ENCODE measurements around the gene SPON1.

Gene SPON1

GRCh38 chr11:14189874-14190273 lies 227.4 kb downstream of the SPON1 start:
- Histone ChIP-seq H3K4me3 (ENCODE audit: low read length) (no peak overlapping the region), H2AFZ (ENCODE audit: low read length) (no peak overlapping the region), H3K79me2 (ENCODE audit: low read length) (no peaks in the 10 kb centered on the region), H3K9me3 (replicated peaks; ENCODE audit: insufficient read depth, low read length) (no peaks in the 10 kb centered on the region), H3F3A (ENCODE audit: insufficient read depth, low read length) (peaks cover 6% of the 10 kb centered on the region), H4K20me1 (ENCODE audit: insufficient read depth, low read length) (no peaks in the 10 kb centered on the region), H3K9ac (ENCODE audit: low read length) (no peak overlapping the region), H3K36me3 (replicated peaks; ENCODE audit: insufficient read depth, low read length) (no peaks in the 10 kb centered on the region), H3K9me2 (replicated peaks; ENCODE audit: insufficient read depth, low read length) (no peaks in the 10 kb centered on the region), H3K4me1 (ENCODE audit: low read length) (peaks cover 11% of the 10 kb centered on the region), H3K27me3 (replicated peaks; ENCODE audit: insufficient read depth, low read length) (no peaks in the 10 kb centered on the region), H3K27ac (ENCODE audit: low read length) (no peak overlapping the region), H3K4me2 (ENCODE audit: low read depth, low read length) (no peak overlapping the region)
- TF ChIP-seq EZH2 (optimal IDR thresholded peaks at IDR 0.05; ENCODE audit: low read depth, low read length) = no peak
- no peak for TF ChIP-seq EZH2phosphoT487 (IDR thresholded peaks at IDR 0.05; ENCODE audit: low read length)
- TF ChIP-seq, protein P1, sequence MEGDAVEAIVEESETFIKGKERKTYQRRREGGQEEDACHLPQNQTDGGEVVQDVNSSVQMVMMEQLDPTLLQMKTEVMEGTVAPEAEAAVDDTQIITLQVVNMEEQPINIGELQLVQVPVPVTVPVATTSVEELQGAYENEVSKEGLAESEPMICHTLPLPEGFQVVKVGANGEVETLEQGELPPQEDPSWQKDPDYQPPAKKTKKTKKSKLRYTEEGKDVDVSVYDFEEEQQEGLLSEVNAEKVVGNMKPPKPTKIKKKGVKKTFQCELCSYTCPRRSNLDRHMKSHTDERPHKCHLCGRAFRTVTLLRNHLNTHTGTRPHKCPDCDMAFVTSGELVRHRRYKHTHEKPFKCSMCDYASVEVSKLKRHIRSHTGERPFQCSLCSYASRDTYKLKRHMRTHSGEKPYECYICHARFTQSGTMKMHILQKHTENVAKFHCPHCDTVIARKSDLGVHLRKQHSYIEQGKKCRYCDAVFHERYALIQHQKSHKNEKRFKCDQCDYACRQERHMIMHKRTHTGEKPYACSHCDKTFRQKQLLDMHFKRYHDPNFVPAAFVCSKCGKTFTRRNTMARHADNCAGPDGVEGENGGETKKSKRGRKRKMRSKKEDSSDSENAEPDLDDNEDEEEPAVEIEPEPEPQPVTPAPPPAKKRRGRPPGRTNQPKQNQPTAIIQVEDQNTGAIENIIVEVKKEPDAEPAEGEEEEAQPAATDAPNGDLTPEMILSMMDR (IDR thresholded peaks at IDR 0.05; ENCODE audit: low read length) = no peak
- DNase-seq = no peak

DNA sequence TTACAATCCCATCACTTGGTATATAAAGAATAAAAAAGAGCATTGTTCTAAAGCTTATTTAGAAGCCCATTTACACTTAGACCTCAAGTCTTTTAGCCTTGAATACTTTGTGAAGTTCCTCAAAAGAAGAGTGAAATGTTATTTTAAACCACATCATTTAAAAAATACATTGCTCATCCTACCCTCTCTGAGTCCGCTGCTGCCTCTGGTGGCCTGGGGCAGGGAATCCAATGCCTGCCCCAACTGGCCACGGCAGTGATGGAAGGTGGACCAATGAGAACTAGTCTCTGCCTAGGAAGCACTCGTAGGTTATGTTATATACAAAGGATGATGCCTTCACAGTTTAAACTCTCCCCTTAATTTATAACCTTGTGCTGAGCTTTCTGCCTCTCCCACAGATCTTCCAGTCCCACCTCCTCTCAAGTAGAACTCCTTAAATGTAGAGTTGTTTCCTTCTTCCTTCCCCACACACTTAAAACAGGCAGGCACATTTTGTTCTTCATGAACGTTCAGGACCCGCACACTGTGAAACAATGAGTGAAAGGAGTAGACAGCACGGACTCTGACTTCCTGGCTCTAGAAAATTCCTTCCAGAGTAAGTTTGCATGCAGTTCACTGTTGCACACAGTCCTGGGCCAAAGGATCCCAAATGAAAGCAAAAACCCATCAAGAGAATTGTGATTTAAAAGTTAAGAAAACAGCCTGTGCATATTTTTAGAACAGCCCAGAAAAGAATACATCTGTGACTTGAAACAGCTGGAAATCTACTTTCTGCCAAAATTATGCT lies 228.7 kb downstream of the SPON1 start:
- peak; percentile 36 for DNase-seq
- TF ChIP-seq EZH2phosphoT487 (IDR thresholded peaks at IDR 0.05; ENCODE audit: low read length) (no peak), EZH2 (optimal IDR thresholded peaks at IDR 0.05; ENCODE audit: low read depth, low read length) (no peak)
- TF ChIP-seq, protein P1 (IDR thresholded peaks at IDR 0.05; ENCODE audit: low read length) = no peak
- Histone ChIP-seq H3K27ac (ENCODE audit: low read length) (peak overlapping the region; percentile 31; the same call in 1 of the 2 replicates), H3K4me2 (ENCODE audit: low read depth, low read length) (peak overlapping the region; percentile 51), H3K9me2 (replicated peaks; ENCODE audit: insufficient read depth, low read length) (no peaks in the 10 kb centered on the region), H3K79me2 (ENCODE audit: low read length) (no peaks in the 10 kb centered on the region), H3K4me1 (ENCODE audit: low read length) (peaks cover 18% of the 10 kb centered on the region), H3K4me3 (ENCODE audit: low read length) (0 out of 2 replicates have a peak overlapping the region, but pooled peaks have one; percentile 8), H2AFZ (ENCODE audit: low read length) (peak overlapping the region; percentile 73), H3K27me3 (replicated peaks; ENCODE audit: insufficient read depth, low read length) (no peaks in the 10 kb centered on the region), H3F3A (ENCODE audit: insufficient read depth, low read length) (peaks cover 6% of the 10 kb centered on the region), H4K20me1 (ENCODE audit: insufficient read depth, low read length) (no peaks in the 10 kb centered on the region), H3K9ac (ENCODE audit: low read length) (no peak overlapping the region), H3K9me3 (replicated peaks; ENCODE audit: insufficient read depth, low read length) (no peaks in the 10 kb centered on the region), H3K36me3 (replicated peaks; ENCODE audit: insufficient read depth, low read length) (no peaks in the 10 kb centered on the region)

GRCh38 chr11:14193644-14194043 lies 231.1 kb downstream of the SPON1 start:
- Histone ChIP-seq H3K79me2 (ENCODE audit: low read length) (no peaks in the 10 kb centered on the region), H3K27ac (ENCODE audit: low read length) (no peak overlapping the region), H3K27me3 (replicated peaks; ENCODE audit: insufficient read depth, low read length) (no peaks in the 10 kb centered on the region), H2AFZ (ENCODE audit: low read length) (no peak overlapping the region), H3K9me3 (replicated peaks; ENCODE audit: insufficient read depth, low read length) (no peaks in the 10 kb centered on the region), H3F3A (ENCODE audit: insufficient read depth, low read length) (peaks cover 6% of the 10 kb centered on the region), H4K20me1 (ENCODE audit: insufficient read depth, low read length) (no peaks in the 10 kb centered on the region), H3K4me3 (ENCODE audit: low read length) (no peak overlapping the region), H3K4me2 (ENCODE audit: low read depth, low read length) (no peak overlapping the region), H3K36me3 (replicated peaks; ENCODE audit: insufficient read depth, low read length) (no peaks in the 10 kb centered on the region), H3K4me1 (ENCODE audit: low read length) (peaks cover 22% of the 10 kb centered on the region), H3K9ac (ENCODE audit: low read length) (no peak overlapping the region), H3K9me2 (replicated peaks; ENCODE audit: insufficient read depth, low read length) (no peaks in the 10 kb centered on the region; the same call in 1 of the 2 replicates)
- no peak for TF ChIP-seq EZH2 (optimal IDR thresholded peaks at IDR 0.05; ENCODE audit: low read depth, low read length)
- no peak for TF ChIP-seq EZH2phosphoT487 (IDR thresholded peaks at IDR 0.05; ENCODE audit: low read length)
- TF ChIP-seq, protein P1 (IDR thresholded peaks at IDR 0.05; ENCODE audit: low read length) = no peak
- DNase-seq = no peak
